ENCODE results near the gene CUX1. TPM values are rescaled to one million over a fixed set of nuclear protein-coding genes. Genes with fewer than 3 reads are reported as not detected.

The CUX1 gene
- total RNA-seq, 1 experiment from 2014 or later: 64.3 TPM

GRCh38 chr7:102215711-102216110 is 398.3 kb downstream of the CUX1 start:
- H3K27ac Mint-ChIP-seq: no peak overlapping the region
- CTCF ChIA-PET: no interaction called here
- H3K9me3 Mint-ChIP-seq: no peaks in the 10 kb centered on the region
- ATAC-seq: no peak
- H3K4me1 Mint-ChIP-seq: no peaks in the 10 kb centered on the region
- DNase-seq (ENCODE audit: low spot score): no peak
- no peak overlapping the region for H3K4me3 Mint-ChIP-seq
- peaks cover 28% of the 10 kb centered on the region for H3K36me3 Mint-ChIP-seq
- POLR2A ChIA-PET: no interaction called here
- no peaks in the 10 kb centered on the region for H3K27me3 Mint-ChIP-seq (ENCODE audit: low read depth)
- TF ChIP-seq ATF1 (CRISPR knock-in tag; IDR thresholded peaks at IDR 0.05): no peak
- TF ChIP-seq FOXK1 (CRISPR knock-in tag; IDR thresholded peaks at IDR 0.05): no peak
- TF ChIP-seq NR1H2 (CRISPR knock-in tag; IDR thresholded peaks at IDR 0.05): no peak
- TF ChIP-seq ZNF671 (CRISPR knock-in tag; IDR thresholded peaks at IDR 0.05): no peak
- TF ChIP-seq ZNF512 (CRISPR knock-in tag; IDR thresholded peaks at IDR 0.05; ENCODE audit: borderline replicate concordance): no peak
- no peak for TF ChIP-seq STAT6 (CRISPR knock-in tag; conservative IDR thresholded peaks at IDR 0.05; ENCODE audit: low read depth)
- TF ChIP-seq ZNF416 (CRISPR knock-in tag; IDR thresholded peaks at IDR 0.05): no peak
- TF ChIP-seq PRRX2 (CRISPR knock-in tag; IDR thresholded peaks at IDR 0.05): no peak
- TF ChIP-seq RORB (CRISPR knock-in tag; IDR thresholded peaks at IDR 0.05): no peak
- TF ChIP-seq ARID4B (CRISPR knock-in tag; IDR thresholded peaks at IDR 0.05; ENCODE audit: borderline replicate concordance): no peak
- TF ChIP-seq ESRRA (CRISPR knock-in tag; IDR thresholded peaks at IDR 0.05; ENCODE audit: borderline replicate concordance): no peak
- TF ChIP-seq ELF4 (CRISPR knock-in tag; IDR thresholded peaks at IDR 0.05; ENCODE audit: low read depth): no peak
- TF ChIP-seq ZBTB21 (CRISPR knock-in tag; IDR thresholded peaks at IDR 0.05; ENCODE audit: borderline replicate concordance): no peak
- no peak for TF ChIP-seq PREB (CRISPR knock-in tag; IDR thresholded peaks at IDR 0.05; ENCODE audit: borderline replicate concordance)
- no peak for TF ChIP-seq ZSCAN18 (CRISPR knock-in tag; IDR thresholded peaks at IDR 0.05)
- TF ChIP-seq TP53 (CRISPR knock-in tag; IDR thresholded peaks at IDR 0.05): no peak
